Neural cell (in vitro differentiated cells): ENCODE data around the gene NDUFAF2.

Experiments
- EP300 ChIP-seq: fragments of 450-650 bp; conservative IDR thresholded peaks from 2 replicates; pipeline ENCODE4 v1.6.1; 2014; ENCODE audit warnings: antibody characterized with exemption, mild to moderate bottlenecking, moderate library complexity; ENCODE audit not compliant: poor library complexity, severe bottlenecking
- POLR2AphosphoS5 ChIP-seq: IDR thresholded peaks from 2 replicates; pipeline ENCODE4 v1.6.1; 2012
- RAD21 ChIP-seq: fragments of 450-650 bp; conservative IDR thresholded peaks from 2 replicates; pipeline ENCODE4 v1.6.1; 2014; ENCODE audit warnings: antibody characterized with exemption, mild to moderate bottlenecking, moderate library complexity
- REST ChIP-seq: IDR thresholded peaks from 2 replicates; pipeline ENCODE4 v1.6.1; 2012; ENCODE audit warnings: borderline replicate concordance
- SMC3 ChIP-seq: fragments of 450-650 bp; conservative IDR thresholded peaks from 2 replicates; pipeline ENCODE4 v1.6.1; 2014; ENCODE audit warnings: antibody characterized with exemption, mild to moderate bottlenecking, moderate library complexity; ENCODE audit not compliant: poor library complexity
- TAF1 ChIP-seq: IDR thresholded peaks from 2 replicates; pipeline ENCODE4 v1.6.1; 2012; ENCODE audit warnings: low read depth
- TF ChIP-seq, protein P1 (sequence below): fragments of 450-650 bp; IDR thresholded peaks from 2 replicates; pipeline ENCODE4 v1.5.1; 2014; ENCODE audit warnings: antibody characterized with exemption, mild to moderate bottlenecking, moderate library complexity; ENCODE audit not compliant: poor library complexity, severe bottlenecking

- TF ChIP-seq, protein P1, sequence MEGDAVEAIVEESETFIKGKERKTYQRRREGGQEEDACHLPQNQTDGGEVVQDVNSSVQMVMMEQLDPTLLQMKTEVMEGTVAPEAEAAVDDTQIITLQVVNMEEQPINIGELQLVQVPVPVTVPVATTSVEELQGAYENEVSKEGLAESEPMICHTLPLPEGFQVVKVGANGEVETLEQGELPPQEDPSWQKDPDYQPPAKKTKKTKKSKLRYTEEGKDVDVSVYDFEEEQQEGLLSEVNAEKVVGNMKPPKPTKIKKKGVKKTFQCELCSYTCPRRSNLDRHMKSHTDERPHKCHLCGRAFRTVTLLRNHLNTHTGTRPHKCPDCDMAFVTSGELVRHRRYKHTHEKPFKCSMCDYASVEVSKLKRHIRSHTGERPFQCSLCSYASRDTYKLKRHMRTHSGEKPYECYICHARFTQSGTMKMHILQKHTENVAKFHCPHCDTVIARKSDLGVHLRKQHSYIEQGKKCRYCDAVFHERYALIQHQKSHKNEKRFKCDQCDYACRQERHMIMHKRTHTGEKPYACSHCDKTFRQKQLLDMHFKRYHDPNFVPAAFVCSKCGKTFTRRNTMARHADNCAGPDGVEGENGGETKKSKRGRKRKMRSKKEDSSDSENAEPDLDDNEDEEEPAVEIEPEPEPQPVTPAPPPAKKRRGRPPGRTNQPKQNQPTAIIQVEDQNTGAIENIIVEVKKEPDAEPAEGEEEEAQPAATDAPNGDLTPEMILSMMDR = no peak
- TF ChIP-seq POLR2AphosphoS5 (no peak), REST (no peak), TAF1 (no peak), EP300 (no peak), RAD21 (no peak), SMC3 (no peak)
Measured at GRCh38 chr5:61178702-61179101, 233.7 kb downstream of the NDUFAF2 start.
